Thyroid gland (tissue), 4 donors: Measurements from ENCODE around the gene RYR3. TPM values are rescaled to one million over a fixed set of nuclear protein-coding genes. Genes with fewer than 3 reads are reported as not detected.

Source experiments
- DNase-seq, 2 donors: peaks; one replicate each; pipeline ENCODE4 v3.0.0-alpha.2; 2019
- H3K27ac ChIP-seq, 3 donors: fragments of 200-600 bp; sonication (generic); 1 replicate in 2 of 3; 2 replicates in 1 of 3; pipeline ENCODE4 v1.5.1; 2016 to 2019; ENCODE audit warnings: mild to moderate bottlenecking in 1 of 3, moderate library complexity in 1 of 3
- H3K27me3 ChIP-seq: fragments of 200-600 bp; sonication (generic); one replicate; pipeline ENCODE4 v1.5.1; 2019
- H3K36me3 ChIP-seq, 2 donors: fragments of 200-600 bp; sonication (generic); one replicate each; pipeline ENCODE4 v1.5.1; 2016 to 2019
- H3K4me1 ChIP-seq, 2 donors: fragments of 200-600 bp; sonication (generic); one replicate each; pipeline ENCODE4 v1.5.1; 2017 to 2019
- H3K4me3 ChIP-seq, 3 donors: fragments of 200-600 bp; sonication (generic); replicated peaks in 1 of 3; 1 replicate in 2 of 3; 2 replicates in 1 of 3; pipeline ENCODE4 v1.5.1; 2016; ENCODE audit warnings: mild to moderate bottlenecking in 1 of 3
- H3K9me3 ChIP-seq: fragments of 200-600 bp; sonication (generic); one replicate; pipeline ENCODE4 v1.5.1; 2017
- CTCF ChIP-seq, 6 experiments: fragments of 200-600 bp in 3 of 6; fragments of 450-650 bp in 3 of 6; sonication (generic) in 3 of 6; IDR thresholded peaks; one replicate each; pipeline ENCODE4 v1.5.1; 2016 to 2019; ENCODE audit warnings: antibody characterized with exemption in 6 of 6, mild to moderate bottlenecking in 2 of 6, inconsistent platforms in 1 of 6, moderate library complexity in 1 of 6
- POLR2A ChIP-seq, 2 donors: fragments of 450-650 bp; IDR thresholded peaks; one replicate each; pipeline ENCODE4 v1.6.1; 2017; ENCODE audit warnings: antibody characterized with exemption in 2 of 2, mild to moderate bottlenecking in 2 of 2, moderate library complexity in 1 of 2
- WGBS, 2 donors: methylation state at CpG; one replicate each; pipeline ENCODE4 v1.1.5; 2017; 5-methylcytosine and 5-hydroxymethylcytosine counted together
- intact Hi-C: fragments of 100-400 bp; cut with DNase I; formaldehyde crosslinking; loops from one replicate; pipeline ENCODE4 v1.15.1; 2023
- total RNA-seq, 4 donors: library from RNA; depleted of rRNA; stranded (reverse); fragments of >200 nt; gene quantifications; one replicate each; pipeline ENCODE4 v1.2.3, GENCODE V29; 2016

RYR3 gene
- total RNA-seq, 4 donors from 2014 or later = 0.27 to 4.2 (median 0.34) TPM

GRCh38 chr15:33559207-33559890, 248.6 kb downstream of the RYR3 start:
- intact Hi-C loops = no loop called here
- 43 to 46% methylated on average over 3 of the region's 3 CpGs for WGBS, 2 donors

GRCh38 chr15:33561407-33561806, 250.6 kb downstream of the RYR3 start:
- intact Hi-C loops = no loop called here

More at GRCh38 chr15:33559207-33559890, 248.6 kb downstream of the RYR3 start:
- DNase-seq = no peak
- Histone ChIP-seq H3K4me1 (no peaks in the 10 kb centered on the region), H3K36me3 (no peaks in the 10 kb centered on the region), H3K9me3 (no peaks in the 10 kb centered on the region), H3K27me3 (no peaks in the 10 kb centered on the region), H3K27ac (no peak overlapping the region), H3K4me3 (no peak overlapping the region)
- TF ChIP-seq POLR2A (IDR thresholded peaks at IDR 0.05) (no peak), CTCF (IDR thresholded peaks at IDR 0.05) (no peak)

GRCh38 chr15:33561967-33562366, 251.2 kb downstream of the RYR3 start:
- Histone ChIP-seq H3K27me3 (no peaks in the 10 kb centered on the region), H3K4me1 (no peaks in the 10 kb centered on the region), H3K36me3 (no peaks in the 10 kb centered on the region), H3K4me3 (no peak overlapping the region), H3K9me3 (no peaks in the 10 kb centered on the region), H3K27ac (no peak overlapping the region)
- TF ChIP-seq CTCF (IDR thresholded peaks at IDR 0.05) = no peak
- TF ChIP-seq POLR2A (IDR thresholded peaks at IDR 0.05) = no peak
- DNase-seq = no peak
- intact Hi-C loops = no loop called here
- WGBS, 2 donors = 85 to 91% methylated on average over 5 of the region's 5 CpGs

More at GRCh38 chr15:33561407-33561806, 250.6 kb downstream of the RYR3 start:
- Histone ChIP-seq H3K27me3 (no peaks in the 10 kb centered on the region), H3K4me3 (no peak overlapping the region), H3K36me3 (no peaks in the 10 kb centered on the region), H3K4me1 (no peaks in the 10 kb centered on the region), H3K9me3 (no peaks in the 10 kb centered on the region), H3K27ac (no peak overlapping the region)
- 65 to 67% methylated on average over 3 of the region's 3 CpGs for WGBS, 2 donors
- no peak for DNase-seq
- no peak for TF ChIP-seq POLR2A (IDR thresholded peaks at IDR 0.05)
- TF ChIP-seq CTCF (IDR thresholded peaks at IDR 0.05) = no peak

- H3K27me3 ChIP-seq = no peaks in the 10 kb centered on the region
- intact Hi-C loops = no loop called here
- no peak for DNase-seq
- no peaks in the 10 kb centered on the region for H3K9me3 ChIP-seq
- no peaks in the 10 kb centered on the region for H3K36me3 ChIP-seq
- H3K27ac ChIP-seq = no peak overlapping the region
- 29 to 34% methylated on average over 3 of the region's 3 CpGs for WGBS, 2 donors
- H3K4me3 ChIP-seq = no peak overlapping the region
- H3K4me1 ChIP-seq = no peaks in the 10 kb centered on the region
- TF ChIP-seq CTCF (IDR thresholded peaks at IDR 0.05) = no peak
- TF ChIP-seq POLR2A (IDR thresholded peaks at IDR 0.05) = no peak
Measured at GRCh38 chr15:33565094-33565493, 254.3 kb downstream of the RYR3 start.

GRCh38 chr15:33567652-33568051, 256.9 kb downstream of the RYR3 start:
- Histone ChIP-seq H3K36me3 (no peaks in the 10 kb centered on the region), H3K27me3 (no peaks in the 10 kb centered on the region), H3K4me1 (no peaks in the 10 kb centered on the region), H3K27ac (no peak overlapping the region), H3K4me3 (no peak overlapping the region), H3K9me3 (no peaks in the 10 kb centered on the region)
- TF ChIP-seq CTCF (IDR thresholded peaks at IDR 0.05) = no peak
- no peak for TF ChIP-seq POLR2A (IDR thresholded peaks at IDR 0.05)
- intact Hi-C loops = no loop called here
- DNase-seq = no peak
